ENCODE results near the gene C5orf34.

DNA sequence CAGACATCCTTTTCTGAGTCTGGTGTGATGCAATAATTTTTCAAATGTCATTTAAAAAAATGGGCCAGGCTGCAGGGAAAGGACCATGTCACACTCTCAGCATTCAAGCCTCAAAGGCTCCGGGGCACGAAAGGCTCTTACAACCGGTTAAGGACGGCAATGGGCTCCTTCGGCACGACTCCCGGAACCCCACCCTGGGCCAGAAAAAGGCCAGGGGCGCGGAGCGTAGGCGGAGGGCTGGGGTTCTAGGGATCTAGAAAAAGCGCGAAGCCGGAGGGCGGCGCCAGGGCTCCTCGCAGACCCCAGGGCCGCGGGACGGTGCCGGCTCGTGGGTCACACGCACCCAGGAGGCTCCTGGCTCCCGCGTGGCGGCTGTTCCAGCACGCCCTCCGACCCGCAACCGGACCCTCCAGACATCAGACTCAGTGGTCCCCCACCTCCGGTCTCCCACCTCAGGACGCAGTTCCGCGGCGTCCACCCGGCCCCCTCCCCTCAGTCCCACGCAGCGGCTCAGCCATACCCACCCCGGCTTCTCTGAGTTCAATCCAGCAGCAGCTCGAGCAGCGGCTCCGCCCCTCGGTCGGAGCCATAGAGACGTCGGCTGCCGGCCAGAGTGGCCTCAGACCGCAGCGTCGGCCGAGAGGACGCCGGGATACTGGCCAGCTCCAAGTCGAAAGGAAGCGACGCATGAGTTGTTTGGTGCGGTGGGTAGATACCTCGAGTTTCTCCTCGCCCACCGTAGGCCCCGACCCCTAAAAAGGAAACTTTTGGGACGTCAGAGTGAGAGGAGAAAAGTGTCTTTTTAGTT lies 31.4 kb downstream of the C5orf34 start, which contains the start of gene TMEM267:
- TF ChIP-seq, protein P1, sequence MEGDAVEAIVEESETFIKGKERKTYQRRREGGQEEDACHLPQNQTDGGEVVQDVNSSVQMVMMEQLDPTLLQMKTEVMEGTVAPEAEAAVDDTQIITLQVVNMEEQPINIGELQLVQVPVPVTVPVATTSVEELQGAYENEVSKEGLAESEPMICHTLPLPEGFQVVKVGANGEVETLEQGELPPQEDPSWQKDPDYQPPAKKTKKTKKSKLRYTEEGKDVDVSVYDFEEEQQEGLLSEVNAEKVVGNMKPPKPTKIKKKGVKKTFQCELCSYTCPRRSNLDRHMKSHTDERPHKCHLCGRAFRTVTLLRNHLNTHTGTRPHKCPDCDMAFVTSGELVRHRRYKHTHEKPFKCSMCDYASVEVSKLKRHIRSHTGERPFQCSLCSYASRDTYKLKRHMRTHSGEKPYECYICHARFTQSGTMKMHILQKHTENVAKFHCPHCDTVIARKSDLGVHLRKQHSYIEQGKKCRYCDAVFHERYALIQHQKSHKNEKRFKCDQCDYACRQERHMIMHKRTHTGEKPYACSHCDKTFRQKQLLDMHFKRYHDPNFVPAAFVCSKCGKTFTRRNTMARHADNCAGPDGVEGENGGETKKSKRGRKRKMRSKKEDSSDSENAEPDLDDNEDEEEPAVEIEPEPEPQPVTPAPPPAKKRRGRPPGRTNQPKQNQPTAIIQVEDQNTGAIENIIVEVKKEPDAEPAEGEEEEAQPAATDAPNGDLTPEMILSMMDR (IDR thresholded peaks at IDR 0.05; ENCODE audit: insufficient read depth, low read length, poor library complexity, severe bottlenecking) = no peak
- TF ChIP-seq EZH2phosphoT487 (conservative IDR thresholded peaks at IDR 0.05; ENCODE audit: low read length) = no peak
